Measurements from ENCODE around the gene SDC4. TPM values are rescaled to one million over a fixed set of nuclear protein-coding genes. Genes with fewer than 3 reads are reported as not detected.

The SDC4 gene
- total and polyA plus RNA-seq, 4 donors, result 54.4 to 147 (median 83.6) TPM

GRCh38 chr20:45309075-45309474 lies 39.1 kb downstream of the SDC4 start:
- 77% methylated on average over 3 of the region's 3 CpGs for WGBS
- H3K27me3 ChIP-seq (ENCODE audit: control insufficient read depth in 4 of 4, insufficient read depth in 4 of 4, low read length in 3 of 4), result peaks cover 0 to 7% (median 5%) of the 10 kb centered on the region in 4 donors
- H3K27ac ChIP-seq (ENCODE audit: low read depth in 1 of 2, low read length in 2 of 2), result no peak overlapping the region
- H3K9ac ChIP-seq (ENCODE audit: low read depth in 1 of 2, low read length in 2 of 2), result no peak overlapping the region
- DNase-seq (ENCODE audit: low spot score), result no peak
- H3K4me1 ChIP-seq (ENCODE audit: control insufficient read depth in 4 of 4, insufficient read depth in 4 of 4, low read length in 3 of 4), result peaks cover 0 to 6% (median 2%) of the 10 kb centered on the region in 4 donors
- H3K9me3 ChIP-seq (ENCODE audit: control insufficient read depth in 4 of 4, low read length in 3 of 4), result no peaks in the 10 kb centered on the region
- H3K36me3 ChIP-seq (ENCODE audit: control insufficient read depth in 4 of 4, insufficient read depth in 3 of 4, low read depth in 1 of 4, low read length in 3 of 4), result no peaks in the 10 kb centered on the region
- no peak overlapping the region for H3K4me3 ChIP-seq (ENCODE audit: low read depth in 1 of 3, low read length in 3 of 3)
- TF ChIP-seq FOXA1 (IDR thresholded peaks at IDR 0.05) (no peak), REST (IDR thresholded peaks at IDR 0.05) (no peak)

- H3K36me3 ChIP-seq (ENCODE audit: control insufficient read depth in 4 of 4, insufficient read depth in 3 of 4, low read depth in 1 of 4, low read length in 3 of 4), result no peaks in the 10 kb centered on the region
- TF ChIP-seq TAF1 (conservative IDR thresholded peaks at IDR 0.05) (no peak), HNF4G (IDR thresholded peaks at IDR 0.05) (no peak), NR2F2 (IDR thresholded peaks at IDR 0.05) (no peak), FOXA2 (IDR thresholded peaks at IDR 0.05) (no peak), REST (IDR thresholded peaks at IDR 0.05) (no peak), CTCF (IDR thresholded peaks at IDR 0.05; ENCODE audit: low read depth, low read length, missing input control) (no peak), JUND (IDR thresholded peaks at IDR 0.05) (no peak), SP1 (IDR thresholded peaks at IDR 0.05) (no peak), HNF4A (conservative IDR thresholded peaks at IDR 0.05) (no peak), GABPA (IDR thresholded peaks at IDR 0.05 in 1 of 2, conservative IDR thresholded peaks at IDR 0.05 in 1 of 2) (no peak), ATF3 (IDR thresholded peaks at IDR 0.05) (no peak), EGR1 (IDR thresholded peaks at IDR 0.05; ENCODE audit: low read depth in 2 of 2) (no peak), YY1 (IDR thresholded peaks at IDR 0.05) (no peak), FOXA1 (IDR thresholded peaks at IDR 0.05) (no peak), RAD21 (IDR thresholded peaks at IDR 0.05) (no peak), RXRA (IDR thresholded peaks at IDR 0.05) (no peak), MAX (IDR thresholded peaks at IDR 0.05) (no peak), ZBTB33 (IDR thresholded peaks at IDR 0.05) (no peak)
- peaks cover 0 to 6% (median 5%) of the 10 kb centered on the region in 4 donors for H3K27me3 ChIP-seq (ENCODE audit: control insufficient read depth in 4 of 4, insufficient read depth in 4 of 4, low read length in 3 of 4)
- H3K9me3 ChIP-seq (ENCODE audit: control insufficient read depth in 4 of 4, low read length in 3 of 4), result no peaks in the 10 kb centered on the region
- H3K27ac ChIP-seq (ENCODE audit: low read depth in 1 of 2, low read length in 2 of 2), result no peak within 1 kb of the TSS
- 49% methylated on average over 20 of the region's 20 CpGs for WGBS
- H3K9ac ChIP-seq (ENCODE audit: low read depth in 1 of 2, low read length in 2 of 2), result no peak within 1 kb of the TSS
- peaks cover 0 to 6% (median 2%) of the 10 kb centered on the region in 4 donors for H3K4me1 ChIP-seq (ENCODE audit: control insufficient read depth in 4 of 4, insufficient read depth in 4 of 4, low read length in 3 of 4)
- DNase-seq (ENCODE audit: low spot score), result no peak
- H3K4me3 ChIP-seq (ENCODE audit: low read depth in 1 of 3, low read length in 3 of 3), result no peak within 1 kb of the TSS
Observed at GRCh38 chr20:45308117-45308778, 40.0 kb downstream of the SDC4 start, which contains the start of gene MATN4. Gene MATN4 (minus strand): TSS chr20:45308299. CDS start chr20:45305582, 2,717 bp downstream.
